HG03457 (cell line): ENCODE measurements around the gene INHBE.
"Not testable (repeated sequence)": the region's sequence is repeated elsewhere in the genome, so short reads cannot be mapped to it uniquely, and the experiment has no call there.

Experiments used
- ATAC-seq: cut with Tn5 transposase; IDR thresholded peaks from one replicate; pipeline ENCODE4 v1.9.1; 2021; ENCODE audit warnings: moderate number of reproducible peaks; ENCODE audit not compliant: unreplicated experiment

INHBE gene

GRCh38 chr12:57495051-57495701 is 40.1 kb downstream of the INHBE start:
- ATAC-seq = not testable (repeated sequence)

- no peak for ATAC-seq
These were observed 41.7 kb downstream of the INHBE start for GRCh38 chr12:57496822-57497221.

GRCh38 chr12:57497223-57498131 is 42.4 kb downstream of the INHBE start:
- no peak for ATAC-seq

GRCh38 chr12:57498132-57498502 is 43.0 kb downstream of the INHBE start:
- ATAC-seq = no peak

DNA sequence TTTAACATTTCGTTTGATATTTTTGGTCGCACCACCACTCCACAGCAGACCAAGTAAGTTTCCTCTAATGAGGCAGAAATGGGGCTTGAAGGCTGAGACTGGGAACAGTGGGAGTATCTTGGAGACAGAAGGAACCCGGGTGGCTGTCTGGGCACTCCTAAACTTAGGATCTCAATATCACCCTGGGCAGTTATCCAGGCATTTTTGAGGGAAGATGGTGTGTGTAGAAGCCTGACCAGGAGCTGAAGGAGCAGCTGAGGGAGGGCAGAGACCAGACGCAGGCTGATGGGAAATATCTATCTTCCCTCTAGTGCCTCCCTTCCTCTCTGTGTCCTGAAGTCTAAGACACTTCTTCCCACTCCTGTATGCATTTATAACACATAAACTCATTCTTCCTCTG is 43.5 kb downstream of the INHBE start:
- no peak for ATAC-seq

GRCh38 chr12:57500213-57500612 is 45.1 kb downstream of the INHBE start:
- ATAC-seq = no peak

- not testable (repeated sequence) for ATAC-seq
These were observed 47.3 kb downstream of the INHBE start for GRCh38 chr12:57502311-57502969.

GRCh38 chr12:57506541-57506940 is 51.4 kb downstream of the INHBE start:
- not testable (repeated sequence) for ATAC-seq
